ENCODE measurements around the gene MANEA.
"Not testable (repeated sequence)": the region's sequence is repeated elsewhere in the genome, so short reads cannot be mapped to it uniquely, and the experiment has no call there.

Gene MANEA

GRCh38 chr6:95577304-95578105, at the start of gene MANEA:
Gene MANEA, plus strand, starts transcription at chr6:95577535. Its CDS starts 8,905 bp downstream, at chr6:95586440.
- peak; percentile 63 for DNase-seq (ENCODE audit: low spot score)

GRCh38 chr6:95529762-95530161, 47.6 kb upstream of the MANEA start:
- DNase-seq (ENCODE audit: low spot score): no peak

GRCh38 chr6:95530176-95530819, 47.0 kb upstream of the MANEA start:
- DNase-seq (ENCODE audit: low spot score): no peak

- no peak for DNase-seq (ENCODE audit: low spot score)
Observed at GRCh38 chr6:95543798-95544197, 33.5 kb upstream of the MANEA start.

- no peak for DNase-seq (ENCODE audit: low spot score)
Observed at GRCh38 chr6:95544517-95545225, 32.7 kb upstream of the MANEA start.

GRCh38 chr6:95545226-95545625, 32.1 kb upstream of the MANEA start:
- DNase-seq (ENCODE audit: low spot score): no peak

- no peak for DNase-seq (ENCODE audit: low spot score)
Observed at GRCh38 chr6:95545686-95546085, 31.6 kb upstream of the MANEA start.

GRCh38 chr6:95546148-95546547, 31.2 kb upstream of the MANEA start:
- no peak for DNase-seq (ENCODE audit: low spot score)

- DNase-seq (ENCODE audit: low spot score): no peak
Observed at GRCh38 chr6:95547043-95547442, 30.3 kb upstream of the MANEA start.

GRCh38 chr6:95548188-95548786, 29.0 kb upstream of the MANEA start:
- DNase-seq (ENCODE audit: low spot score): no peak

GRCh38 chr6:95551678-95552324, 25.5 kb upstream of the MANEA start:
- DNase-seq (ENCODE audit: low spot score): no peak

- DNase-seq (ENCODE audit: low spot score): no peak
Observed at GRCh38 chr6:95553880-95554279, 23.5 kb upstream of the MANEA start.

- not testable (repeated sequence) for DNase-seq (ENCODE audit: low spot score)
Observed at GRCh38 chr6:95560956-95561355, 16.4 kb upstream of the MANEA start.

- DNase-seq (ENCODE audit: low spot score): no peak
Observed at GRCh38 chr6:95569560-95569959, 7.8 kb upstream of the MANEA start.

- DNase-seq (ENCODE audit: low spot score): no peak
Observed at GRCh38 chr6:95572098-95572497, 5.2 kb upstream of the MANEA start.

- no peak for DNase-seq (ENCODE audit: low spot score)
Observed at GRCh38 chr6:95574811-95575210, 2.5 kb upstream of the MANEA start.

GRCh38 chr6:95576218-95576997, 927 bp upstream of the MANEA start:
- peak; percentile 6 for DNase-seq (ENCODE audit: low spot score)

- DNase-seq (ENCODE audit: low spot score): no peak
Observed at GRCh38 chr6:95576998-95577303, 384 bp upstream of the MANEA start.

- no peak for DNase-seq (ENCODE audit: low spot score)
Observed at GRCh38 chr6:95578106-95578410, 723 bp downstream of the MANEA start.

- DNase-seq (ENCODE audit: low spot score): no peak
Observed at GRCh38 chr6:95581073-95581472, 3.7 kb downstream of the MANEA start.

- DNase-seq (ENCODE audit: low spot score): not testable (repeated sequence)
Observed at GRCh38 chr6:95584226-95584625, 6.9 kb downstream of the MANEA start.

GRCh38 chr6:95587989-95588388, 10.7 kb downstream of the MANEA start:
- DNase-seq (ENCODE audit: low spot score): no peak
